Uterus (tissue), 4 donors: ENCODE results near the gene AMPD2. TPM values are rescaled to one million over a fixed set of nuclear protein-coding genes. Genes with fewer than 3 reads are reported as not detected.
A peak's percentile ranks its signal among the peaks of the same experiment; 100 is the strongest.

Source experiments
- DNase-seq, 2 donors: peaks; one replicate each; pipeline ENCODE4 v3.0.0-alpha.2; 2019 to 2020
- H3K27ac ChIP-seq, 2 donors: fragments of 200-600 bp; sonication (generic); 1 replicate in 1 of 2; 2 replicates in 1 of 2; pipeline ENCODE4 v1.5.1; 2016 to 2018
- H3K27me3 ChIP-seq, 2 donors: fragments of 200-600 bp; sonication (generic); one replicate each; pipeline ENCODE4 v1.5.1; 2018 to 2019; ENCODE audit warnings: control low read depth in 1 of 2
- H3K36me3 ChIP-seq, 2 donors: fragments of 200-600 bp; sonication (generic); one replicate each; pipeline ENCODE4 v1.5.1; 2019; ENCODE audit warnings: control low read depth in 1 of 2
- H3K4me1 ChIP-seq, 2 donors: fragments of 200-600 bp; sonication (generic); one replicate each; pipeline ENCODE4 v1.5.1; 2018 to 2019; ENCODE audit warnings: control low read depth in 1 of 2
- H3K4me3 ChIP-seq, 2 donors: fragments of 200-600 bp; sonication (generic); 1 replicate in 1 of 2; 2 replicates in 1 of 2; pipeline ENCODE4 v1.5.1; 2018 to 2019; ENCODE audit warnings: mild to moderate bottlenecking in 1 of 2
- H3K9me3 ChIP-seq, 2 donors: fragments of 200-600 bp; sonication (generic); one replicate each; pipeline ENCODE4 v1.5.1; 2019; ENCODE audit warnings: control low read depth in 1 of 2
- POLR2A ChIP-seq, 2 donors: fragments of 450-650 bp; IDR thresholded peaks; one replicate each; pipeline ENCODE4 v1.6.1; 2016; ENCODE audit warnings: antibody characterized with exemption in 2 of 2, mild to moderate bottlenecking in 1 of 2, moderate library complexity in 1 of 2
- intact Hi-C: fragments of 100-400 bp; cut with DNase I; formaldehyde crosslinking; loops from one replicate; pipeline ENCODE4 v1.15.1; 2023; ENCODE audit warnings: low total_unique reads
- total RNA-seq, 4 donors: library from RNA; depleted of rRNA in 3 of 4; stranded (reverse); fragments of >200 nt in 3 of 4; gene quantifications; one replicate each; pipeline versions ENCODE4 v1.1.0 to v1.2.4, GENCODE V29; 2014 to 2023
- TF ChIP-seq, protein P1 (sequence below), 4 experiments: fragments of 200-600 bp in 2 of 4; fragments of 450-650 bp in 2 of 4; sonication (generic) in 2 of 4; IDR thresholded peaks; one replicate each; pipeline ENCODE4 v1.5.1; 2016 to 2019; ENCODE audit warnings: antibody characterized with exemption in 4 of 4, mild to moderate bottlenecking in 2 of 4, moderate library complexity in 1 of 4
- donor health status: DM: yes; HTN: yes; CAD: no.

The AMPD2 gene
- total RNA-seq, 4 donors from 2014 or later = 30.9 to 91.2 (median 73.2) TPM

DNA sequence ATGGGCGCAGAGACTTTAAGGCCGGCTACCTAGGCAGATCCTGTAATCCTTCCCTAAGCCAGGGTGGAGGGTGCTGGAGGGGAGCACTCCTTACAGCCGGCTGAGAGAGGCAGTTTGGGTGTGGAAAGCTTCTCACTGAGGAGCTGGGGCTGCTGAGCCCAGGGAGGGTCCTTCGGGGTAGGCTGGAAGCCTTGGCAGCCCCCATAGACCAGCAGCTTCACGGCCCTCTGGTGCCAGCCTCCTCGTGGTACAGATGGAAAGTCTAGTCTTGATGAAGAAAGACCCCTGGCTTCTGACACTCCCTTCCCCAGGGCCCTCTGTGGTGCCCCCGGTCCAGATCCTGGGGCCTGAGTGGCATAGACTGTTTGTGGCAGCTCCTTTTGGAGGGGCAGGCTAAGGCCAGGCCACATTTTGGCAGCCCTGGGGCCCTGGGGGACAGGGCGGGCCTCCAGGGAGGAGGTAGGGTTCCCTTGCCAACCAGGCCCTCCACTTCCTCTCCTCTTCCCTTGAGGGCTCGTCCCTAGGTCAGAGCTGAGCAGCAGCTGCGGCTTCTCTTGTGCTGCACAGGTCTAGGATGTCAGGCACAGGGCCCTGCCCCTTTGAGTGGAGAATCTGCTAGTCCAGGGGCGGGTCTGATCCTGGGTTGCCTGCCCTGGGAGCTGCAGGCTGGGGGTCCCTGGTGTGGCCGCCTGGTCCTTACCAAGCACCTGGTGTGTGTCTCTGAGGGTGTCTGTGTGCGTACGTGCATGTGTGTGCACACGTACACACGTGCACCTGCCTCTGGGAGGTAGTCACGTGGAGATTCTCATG lies 4.8 kb downstream of the AMPD2 start:
- no peak overlapping the region for H3K4me3 ChIP-seq
- H3K36me3 ChIP-seq = no peaks in the 10 kb centered on the region
- DNase-seq = no peak
- H3K9me3 ChIP-seq = no peaks in the 10 kb centered on the region
- TF ChIP-seq POLR2A (IDR thresholded peaks at IDR 0.05) = no peak
- TF ChIP-seq, protein P1, sequence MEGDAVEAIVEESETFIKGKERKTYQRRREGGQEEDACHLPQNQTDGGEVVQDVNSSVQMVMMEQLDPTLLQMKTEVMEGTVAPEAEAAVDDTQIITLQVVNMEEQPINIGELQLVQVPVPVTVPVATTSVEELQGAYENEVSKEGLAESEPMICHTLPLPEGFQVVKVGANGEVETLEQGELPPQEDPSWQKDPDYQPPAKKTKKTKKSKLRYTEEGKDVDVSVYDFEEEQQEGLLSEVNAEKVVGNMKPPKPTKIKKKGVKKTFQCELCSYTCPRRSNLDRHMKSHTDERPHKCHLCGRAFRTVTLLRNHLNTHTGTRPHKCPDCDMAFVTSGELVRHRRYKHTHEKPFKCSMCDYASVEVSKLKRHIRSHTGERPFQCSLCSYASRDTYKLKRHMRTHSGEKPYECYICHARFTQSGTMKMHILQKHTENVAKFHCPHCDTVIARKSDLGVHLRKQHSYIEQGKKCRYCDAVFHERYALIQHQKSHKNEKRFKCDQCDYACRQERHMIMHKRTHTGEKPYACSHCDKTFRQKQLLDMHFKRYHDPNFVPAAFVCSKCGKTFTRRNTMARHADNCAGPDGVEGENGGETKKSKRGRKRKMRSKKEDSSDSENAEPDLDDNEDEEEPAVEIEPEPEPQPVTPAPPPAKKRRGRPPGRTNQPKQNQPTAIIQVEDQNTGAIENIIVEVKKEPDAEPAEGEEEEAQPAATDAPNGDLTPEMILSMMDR (IDR thresholded peaks at IDR 0.05) = no peak
- H3K4me1 ChIP-seq = peaks cover 0 to 4% of the 10 kb centered on the region in 2 donors
- intact Hi-C loops = no loop called here
- peak overlapping the region in 1 of 2 donors; percentile 31 for H3K27ac ChIP-seq
- H3K27me3 ChIP-seq = no peaks in the 10 kb centered on the region

DNA sequence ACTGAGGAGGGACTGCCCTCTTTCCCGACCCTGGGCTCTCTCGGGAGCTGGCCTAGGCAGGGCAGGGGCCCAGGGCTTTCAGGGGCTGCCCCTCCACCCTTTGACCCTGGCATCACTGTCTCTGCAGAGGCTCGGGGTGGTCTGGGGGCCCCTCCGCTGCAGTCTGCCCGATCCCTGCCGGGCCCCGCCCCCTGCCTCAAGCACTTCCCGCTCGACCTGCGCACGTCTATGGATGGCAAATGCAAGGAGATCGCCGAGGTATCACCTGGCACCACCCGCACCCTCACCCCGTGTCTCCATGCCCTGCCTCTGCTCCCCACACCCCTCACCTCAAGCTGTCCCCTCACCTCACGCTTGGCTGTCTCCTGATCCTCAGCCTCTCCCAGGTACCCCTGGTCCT lies 5.5 kb downstream of the AMPD2 start:
- TF ChIP-seq, protein P1 (IDR thresholded peaks at IDR 0.05) = no peak
- no peak for TF ChIP-seq POLR2A (IDR thresholded peaks at IDR 0.05)
- H3K27me3 ChIP-seq = no peaks in the 10 kb centered on the region
- no peak overlapping the region for H3K4me3 ChIP-seq
- no peak overlapping the region for H3K27ac ChIP-seq
- intact Hi-C loops = no loop called here
- H3K4me1 ChIP-seq = peaks cover 0 to 4% of the 10 kb centered on the region in 2 donors
- H3K36me3 ChIP-seq = no peaks in the 10 kb centered on the region
- no peak for DNase-seq
- H3K9me3 ChIP-seq = no peaks in the 10 kb centered on the region

- DNase-seq = no peak
- H3K27ac ChIP-seq = no peak overlapping the region
- intact Hi-C loops = no loop called here
Observed at GRCh38 chr1:109625601-109626560, 6.2 kb downstream of the AMPD2 start.

DNA sequence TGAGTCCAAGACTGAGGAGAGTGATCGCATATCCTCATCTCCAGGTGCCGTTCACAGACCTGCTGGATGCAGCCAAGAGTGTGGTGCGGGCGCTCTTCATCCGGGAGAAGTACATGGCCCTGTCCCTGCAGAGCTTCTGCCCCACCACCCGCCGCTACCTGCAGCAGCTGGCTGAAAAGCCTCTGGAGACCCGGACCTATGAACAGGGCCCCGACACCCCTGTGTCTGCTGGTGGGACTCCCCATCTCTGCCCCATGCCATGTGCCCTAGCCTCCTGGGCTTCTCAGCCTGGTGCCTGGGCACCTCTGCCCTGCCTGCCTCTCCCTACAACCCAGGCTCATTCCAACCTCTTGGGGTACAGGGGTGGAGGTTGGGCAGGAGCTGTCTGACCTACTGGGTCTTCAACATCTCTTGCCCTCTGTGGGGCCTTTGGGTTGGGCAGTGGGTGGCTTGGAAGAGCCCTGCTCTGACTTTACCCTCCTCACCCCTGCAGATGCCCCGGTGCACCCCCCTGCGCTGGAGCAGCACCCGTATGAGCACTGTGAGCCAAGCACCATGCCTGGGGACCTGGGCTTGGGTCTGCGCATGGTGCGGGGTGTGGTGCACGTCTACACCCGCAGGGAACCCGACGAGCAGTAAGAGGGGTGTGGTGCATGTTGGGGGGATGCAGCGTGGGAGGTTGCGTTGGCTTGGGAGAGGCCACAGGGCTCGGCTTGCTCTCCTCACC lies 7.2 kb downstream of the AMPD2 start:
- intact Hi-C loops = no loop called here
- Histone ChIP-seq H3K9me3 (no peaks in the 10 kb centered on the region), H3K4me1 (no peaks in the 10 kb centered on the region), H3K4me3 (no peak overlapping the region), H3K36me3 (no peaks in the 10 kb centered on the region), H3K27ac (no peak overlapping the region), H3K27me3 (no peaks in the 10 kb centered on the region)
- no peak for DNase-seq
- TF ChIP-seq, protein P1 (IDR thresholded peaks at IDR 0.05) = no peak
- no peak for TF ChIP-seq POLR2A (IDR thresholded peaks at IDR 0.05)

More at GRCh38 chr1:109625601-109626560, 6.2 kb downstream of the AMPD2 start:
- H3K27me3 ChIP-seq = no peaks in the 10 kb centered on the region
- H3K4me1 ChIP-seq = peaks cover 0 to 4% of the 10 kb centered on the region in 2 donors
- H3K4me3 ChIP-seq = no peak overlapping the region
- TF ChIP-seq, protein P1 (IDR thresholded peaks at IDR 0.05) = no peak
- no peak for TF ChIP-seq POLR2A (IDR thresholded peaks at IDR 0.05)
- no peaks in the 10 kb centered on the region for H3K9me3 ChIP-seq
- H3K36me3 ChIP-seq = no peaks in the 10 kb centered on the region
